ENCODE results near the gene GLYR1.
"Not testable (repeated sequence)": the region's sequence is repeated elsewhere in the genome, so short reads cannot be mapped to it uniquely, and the experiment has no call there.

DNA sequence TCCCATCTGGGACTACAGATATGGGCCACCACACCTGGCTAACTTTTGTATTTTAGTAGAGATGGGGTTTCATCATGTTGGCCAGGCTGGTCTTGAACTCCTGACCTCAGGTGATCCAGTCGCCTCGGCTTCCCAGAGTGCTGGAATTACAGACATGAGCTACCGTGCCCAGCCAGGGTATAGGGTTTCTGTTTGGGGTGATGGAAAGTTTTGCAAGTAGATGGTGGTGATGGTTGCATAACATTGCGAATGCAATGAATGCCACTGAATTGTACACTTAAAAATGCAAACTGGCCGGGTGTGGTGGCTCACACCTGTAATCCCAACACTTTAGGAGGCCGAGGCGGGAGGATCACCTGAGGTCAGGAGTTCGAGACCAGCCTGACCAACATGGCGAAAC is 49.7 kb upstream of the GLYR1 start:
- TF ChIP-seq, protein P1, sequence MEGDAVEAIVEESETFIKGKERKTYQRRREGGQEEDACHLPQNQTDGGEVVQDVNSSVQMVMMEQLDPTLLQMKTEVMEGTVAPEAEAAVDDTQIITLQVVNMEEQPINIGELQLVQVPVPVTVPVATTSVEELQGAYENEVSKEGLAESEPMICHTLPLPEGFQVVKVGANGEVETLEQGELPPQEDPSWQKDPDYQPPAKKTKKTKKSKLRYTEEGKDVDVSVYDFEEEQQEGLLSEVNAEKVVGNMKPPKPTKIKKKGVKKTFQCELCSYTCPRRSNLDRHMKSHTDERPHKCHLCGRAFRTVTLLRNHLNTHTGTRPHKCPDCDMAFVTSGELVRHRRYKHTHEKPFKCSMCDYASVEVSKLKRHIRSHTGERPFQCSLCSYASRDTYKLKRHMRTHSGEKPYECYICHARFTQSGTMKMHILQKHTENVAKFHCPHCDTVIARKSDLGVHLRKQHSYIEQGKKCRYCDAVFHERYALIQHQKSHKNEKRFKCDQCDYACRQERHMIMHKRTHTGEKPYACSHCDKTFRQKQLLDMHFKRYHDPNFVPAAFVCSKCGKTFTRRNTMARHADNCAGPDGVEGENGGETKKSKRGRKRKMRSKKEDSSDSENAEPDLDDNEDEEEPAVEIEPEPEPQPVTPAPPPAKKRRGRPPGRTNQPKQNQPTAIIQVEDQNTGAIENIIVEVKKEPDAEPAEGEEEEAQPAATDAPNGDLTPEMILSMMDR (optimal IDR thresholded peaks at IDR 0.05 in 1 of 3, IDR thresholded peaks at IDR 0.05 in 1 of 3, conservative IDR thresholded peaks at IDR 0.05 in 1 of 3; ENCODE audit: extremely low read depth in 1 of 3, insufficient read depth in 2 of 3, low read length in 3 of 3), result not testable (repeated sequence)
- TF ChIP-seq EZH2 (IDR thresholded peaks at IDR 0.05; ENCODE audit: low read length), result not testable (repeated sequence)
